Activated CD8-positive, alpha-beta T cell treated with anti-CD3 and anti-CD28 coated beads for 36 hours (primary cell): ENCODE measurements around the gene GYPC. TPM values are rescaled to one million over a fixed set of nuclear protein-coding genes. Genes with fewer than 3 reads are reported as not detected.
"Not testable (repeated sequence)": the region's sequence is repeated elsewhere in the genome, so short reads cannot be mapped to it uniquely, and the experiment has no call there.

Experiments used
- ATAC-seq: fragments of 200-7000 bp; cut with Tn5 transposase; one replicate; pipeline ENCODE4 v1.10.0; 2021; ENCODE audit warnings: mild to moderate bottlenecking, moderate library complexity
- CTCF ChIA-PET: fragments of 350-600 bp; sonication (Branson Sonifier 250); formaldehyde crosslinking; loops from one replicate; lab custom pipeline; 2021; ENCODE audit warnings: antibody characterized with exemption; lab: Charles Lee
- POLR2A ChIA-PET: fragments of 350-600 bp; sonication (Branson Sonifier 250); formaldehyde crosslinking; loops from one replicate; lab custom pipeline; 2021; ENCODE audit warnings: antibody characterized with exemption; lab: Charles Lee
- DNase-seq: peaks from one replicate; pipeline ENCODE4 v3.0.0-alpha.2; 2020
- H3K27ac Mint-ChIP-seq: one replicate; pipeline ENCODE4 v1.8.0; 2021; ENCODE audit warnings: mild to moderate bottlenecking, mixed read lengths
- H3K27me3 Mint-ChIP-seq: one replicate; pipeline ENCODE4 v1.8.0; 2021; ENCODE audit warnings: mixed read lengths
- H3K36me3 Mint-ChIP-seq: one replicate; pipeline ENCODE4 v1.8.0; 2021; ENCODE audit warnings: low read depth, mixed read lengths
- H3K4me1 Mint-ChIP-seq: one replicate; pipeline ENCODE4 v1.8.0; 2021; ENCODE audit warnings: low read depth, mixed read lengths
- H3K4me3 Mint-ChIP-seq: one replicate; pipeline ENCODE4 v1.8.0; 2021; ENCODE audit warnings: mild to moderate bottlenecking, moderate library complexity, mixed read lengths
- H3K9me3 Mint-ChIP-seq: one replicate; pipeline ENCODE4 v1.8.0; 2021; ENCODE audit warnings: mixed read lengths
- intact Hi-C: fragments of 100-400 bp; cut with micrococcal nuclease; formaldehyde crosslinking; loops from one replicate; pipeline ENCODE4 v1.10.0; 2022
- total RNA-seq, 2 experiments: library from RNA; stranded (reverse); gene quantifications; one replicate each; pipeline ENCODE4 v1.2.3, GENCODE V29; 2021
- TF ChIP-seq, protein P1 (sequence below): fragments of 200-600 bp; IDR thresholded peaks from one replicate; pipeline ENCODE4 v1.8.0; 2022; ENCODE audit warnings: antibody characterized with exemption, mild to moderate bottlenecking

GYPC gene
- total RNA-seq, 2 experiments from 2014 or later, result 172 to 173 TPM

DNA sequence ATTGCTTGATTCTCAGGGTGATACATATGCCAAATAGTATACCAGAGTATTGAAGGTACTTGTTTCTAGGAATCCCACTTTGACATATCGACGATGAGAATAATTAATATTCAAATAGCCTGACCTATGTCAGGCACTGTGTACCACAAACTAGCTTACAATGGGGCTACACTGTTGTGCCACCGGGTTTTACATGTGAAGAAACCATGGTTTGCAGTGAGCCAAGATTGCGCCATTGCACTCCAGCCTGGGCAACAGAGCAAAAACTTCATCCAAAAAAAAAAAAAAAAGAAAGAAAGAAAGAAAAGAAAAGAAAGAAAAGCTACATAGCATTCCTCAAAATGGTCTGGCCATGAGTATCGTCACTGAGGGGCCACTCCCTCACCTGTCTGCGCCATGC lies 25.5 kb downstream of the GYPC start:
- no peak for ATAC-seq
- intact Hi-C loops, result no loop called here
- Mint-ChIP-seq H3K27ac (no peak overlapping the region), H3K4me1 (peaks cover 47% of the 10 kb centered on the region), H3K4me3 (no peak overlapping the region), H3K27me3 (no peaks in the 10 kb centered on the region), H3K9me3 (no peaks in the 10 kb centered on the region), H3K36me3 (peaks cover 62% of the 10 kb centered on the region)
- ChIA-PET CTCF (interaction anchor here (1.9 kb wide), 1 partner anchor 153 kb away, joined by 4 read pairs; no protein-coding TSS in a partner anchor), POLR2A (interaction anchor here (0.7 to 1.9 kb wide), 2 partner anchors 17 to 653 kb away, joined by 3 to 8 read pairs; no protein-coding TSS in a partner anchor)
- TF ChIP-seq, protein P1, sequence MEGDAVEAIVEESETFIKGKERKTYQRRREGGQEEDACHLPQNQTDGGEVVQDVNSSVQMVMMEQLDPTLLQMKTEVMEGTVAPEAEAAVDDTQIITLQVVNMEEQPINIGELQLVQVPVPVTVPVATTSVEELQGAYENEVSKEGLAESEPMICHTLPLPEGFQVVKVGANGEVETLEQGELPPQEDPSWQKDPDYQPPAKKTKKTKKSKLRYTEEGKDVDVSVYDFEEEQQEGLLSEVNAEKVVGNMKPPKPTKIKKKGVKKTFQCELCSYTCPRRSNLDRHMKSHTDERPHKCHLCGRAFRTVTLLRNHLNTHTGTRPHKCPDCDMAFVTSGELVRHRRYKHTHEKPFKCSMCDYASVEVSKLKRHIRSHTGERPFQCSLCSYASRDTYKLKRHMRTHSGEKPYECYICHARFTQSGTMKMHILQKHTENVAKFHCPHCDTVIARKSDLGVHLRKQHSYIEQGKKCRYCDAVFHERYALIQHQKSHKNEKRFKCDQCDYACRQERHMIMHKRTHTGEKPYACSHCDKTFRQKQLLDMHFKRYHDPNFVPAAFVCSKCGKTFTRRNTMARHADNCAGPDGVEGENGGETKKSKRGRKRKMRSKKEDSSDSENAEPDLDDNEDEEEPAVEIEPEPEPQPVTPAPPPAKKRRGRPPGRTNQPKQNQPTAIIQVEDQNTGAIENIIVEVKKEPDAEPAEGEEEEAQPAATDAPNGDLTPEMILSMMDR, result no peak
- DNase-seq, result no peak

- intact Hi-C loops, result no loop called here
- ChIA-PET CTCF (no interaction called here), POLR2A (no interaction called here)
- no peaks in the 10 kb centered on the region for H3K27me3 Mint-ChIP-seq
- ATAC-seq (no peak), DNase-seq (no peak)
- peaks cover 5% of the 10 kb centered on the region for H3K9me3 Mint-ChIP-seq
- H3K36me3 Mint-ChIP-seq, result peaks cover 72% of the 10 kb centered on the region
- no peak overlapping the region for H3K4me3 Mint-ChIP-seq
- peak overlapping the region; percentile 27 for H3K27ac Mint-ChIP-seq
- peaks cover 35% of the 10 kb centered on the region for H3K4me1 Mint-ChIP-seq
- TF ChIP-seq, protein P1, result no peak
Observed at GRCh38 chr2:126685629-126686028, 29.7 kb downstream of the GYPC start.

- Mint-ChIP-seq H3K27ac (peak overlapping the region; percentile 20), H3K27me3 (no peaks in the 10 kb centered on the region), H3K36me3 (peaks cover 74% of the 10 kb centered on the region), H3K4me3 (no peak overlapping the region), H3K4me1 (peaks cover 30% of the 10 kb centered on the region), H3K9me3 (peaks cover 5% of the 10 kb centered on the region)
- intact Hi-C loops, result no loop called here
- CTCF ChIA-PET, result no interaction called here
- ATAC-seq, result no peak
- no peak for DNase-seq
- TF ChIP-seq, protein P1, result no peak
- POLR2A ChIA-PET, result no interaction called here
Observed at GRCh38 chr2:126686286-126686685, 30.3 kb downstream of the GYPC start.

DNA sequence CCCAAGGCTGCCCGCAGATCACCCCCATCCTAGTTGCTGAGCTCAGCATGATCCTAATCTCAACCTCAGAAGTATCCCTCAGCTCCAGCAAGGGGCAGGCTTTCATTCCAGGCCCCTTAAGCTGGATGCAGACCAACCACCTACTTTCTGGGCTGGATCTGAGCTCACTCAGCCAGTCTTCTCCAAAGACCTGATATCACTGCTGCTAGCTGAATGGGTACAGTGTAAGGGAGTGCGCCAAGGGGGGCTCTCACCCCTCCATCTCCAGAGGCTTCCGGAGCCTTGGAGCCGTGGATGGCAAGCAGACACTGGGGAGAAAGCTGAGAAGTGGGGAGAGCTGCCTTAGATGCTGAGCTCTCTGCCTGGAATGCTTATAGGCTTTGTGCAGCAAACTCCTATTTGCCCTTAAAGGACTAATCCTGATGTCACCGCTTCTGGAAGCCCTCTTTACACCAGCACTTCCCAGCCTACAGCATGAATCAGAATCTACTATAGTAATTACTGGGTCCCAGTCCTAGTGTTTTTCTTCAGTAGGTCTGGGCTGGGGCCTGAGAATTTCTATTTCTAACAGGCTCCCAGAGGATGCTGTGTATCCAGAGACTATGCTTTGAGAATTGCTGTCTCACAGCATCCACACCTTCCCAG lies 31.0 kb downstream of the GYPC start:
- Mint-ChIP-seq H3K4me1 (peaks cover 28% of the 10 kb centered on the region), H3K27ac (no peak overlapping the region), H3K4me3 (no peak overlapping the region), H3K36me3 (peaks cover 76% of the 10 kb centered on the region), H3K9me3 (peaks cover 9% of the 10 kb centered on the region), H3K27me3 (no peaks in the 10 kb centered on the region)
- ChIA-PET POLR2A (no interaction called here), CTCF (no interaction called here)
- TF ChIP-seq, protein P1, result no peak
- no peak for ATAC-seq
- DNase-seq, result no peak
- intact Hi-C loops, result no loop called here

DNA sequence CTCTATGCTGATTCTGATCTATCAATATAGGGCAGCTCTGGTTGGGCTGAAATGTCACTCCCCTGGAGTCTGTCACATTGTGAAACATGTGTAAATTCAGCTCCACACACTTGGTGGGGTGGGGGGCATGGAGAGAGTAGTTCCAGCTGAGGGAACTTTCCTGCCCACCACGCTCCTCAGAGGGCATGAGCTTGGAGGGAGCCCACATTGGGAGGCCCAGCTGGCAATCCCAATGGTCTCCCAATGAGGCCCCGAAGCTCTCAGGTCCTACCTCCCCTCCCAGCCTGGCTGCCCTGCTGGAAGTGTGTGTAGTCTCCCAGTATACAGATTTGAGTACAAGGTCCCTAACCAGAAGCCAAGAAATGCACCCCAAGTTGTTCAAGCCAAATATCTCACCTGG lies 31.5 kb downstream of the GYPC start:
- H3K27me3 Mint-ChIP-seq, result no peaks in the 10 kb centered on the region
- CTCF ChIA-PET, result no interaction called here
- no peak for DNase-seq
- peaks cover 28% of the 10 kb centered on the region for H3K4me1 Mint-ChIP-seq
- ATAC-seq, result no peak
- H3K36me3 Mint-ChIP-seq, result peaks cover 80% of the 10 kb centered on the region
- intact Hi-C loops, result no loop called here
- POLR2A ChIA-PET, result no interaction called here
- peaks cover 9% of the 10 kb centered on the region for H3K9me3 Mint-ChIP-seq
- H3K27ac Mint-ChIP-seq, result no peak overlapping the region
- H3K4me3 Mint-ChIP-seq, result no peak overlapping the region
- TF ChIP-seq, protein P1, result no peak

DNA sequence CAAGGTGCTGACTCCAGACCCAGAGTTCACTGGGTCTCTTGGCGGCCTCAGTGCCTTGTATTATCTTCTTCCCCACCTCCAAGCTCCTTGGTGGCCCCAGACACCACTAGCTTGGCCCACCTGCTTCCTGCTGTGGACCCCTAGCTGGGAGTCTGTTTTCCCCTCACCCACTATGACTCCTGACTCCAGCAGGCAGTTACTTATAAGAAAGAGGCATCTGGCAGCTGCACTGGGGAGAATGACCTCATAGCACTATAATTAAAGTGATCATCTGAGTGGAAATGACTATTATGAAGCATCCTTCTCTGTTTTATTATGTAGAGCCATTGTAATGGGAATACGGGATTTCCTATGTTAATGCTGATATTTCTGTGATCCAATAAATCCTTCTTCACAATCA lies 32.6 kb downstream of the GYPC start:
- POLR2A ChIA-PET, intact Hi-C loops, ATAC-seq, H3K27ac Mint-ChIP-seq, CTCF ChIA-PET, H3K4me3 Mint-ChIP-seq, H3K27me3 Mint-ChIP-seq, DNase-seq: not testable (repeated sequence)
- H3K36me3 Mint-ChIP-seq, result peaks cover 80% of the 10 kb centered on the region
- peaks cover 24% of the 10 kb centered on the region for H3K4me1 Mint-ChIP-seq
- H3K9me3 Mint-ChIP-seq, result peaks cover 13% of the 10 kb centered on the region

DNA sequence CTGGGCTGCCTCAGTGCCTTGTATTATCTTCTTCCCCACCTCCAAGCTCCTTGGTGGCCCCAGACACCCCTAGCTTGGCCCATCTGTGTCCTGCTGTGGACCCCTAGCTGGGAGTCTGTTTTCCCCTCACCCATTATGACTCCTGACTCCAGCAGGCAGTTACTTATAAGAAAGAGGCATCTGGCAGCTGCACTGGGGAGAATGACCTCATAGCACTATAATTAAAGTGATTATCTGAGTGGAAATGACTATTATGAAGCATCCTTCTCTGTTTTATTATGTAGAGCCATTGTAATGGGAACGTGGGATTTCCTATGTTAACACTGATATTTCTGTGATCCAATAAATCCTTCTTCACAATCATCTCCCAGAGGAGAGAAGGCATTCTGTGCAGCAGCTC lies 36.3 kb downstream of the GYPC start:
- H3K27me3 Mint-ChIP-seq, POLR2A ChIA-PET, intact Hi-C loops, CTCF ChIA-PET, ATAC-seq, DNase-seq, H3K4me1 Mint-ChIP-seq, H3K4me3 Mint-ChIP-seq: not testable (repeated sequence)
- H3K27ac Mint-ChIP-seq, result peak overlapping the region; percentile 1
- peaks cover 13% of the 10 kb centered on the region for H3K9me3 Mint-ChIP-seq
- peaks cover 86% of the 10 kb centered on the region for H3K36me3 Mint-ChIP-seq
